Hindlimb muscle (tissue), 1 donor: ENCODE measurements around the gene COL8A1. TPM values are rescaled to one million over a fixed set of nuclear protein-coding genes. Genes with fewer than 3 reads are reported as not detected.

Experiments used
- DNase-seq: peaks from one replicate; pipeline ENCODE4 v3.0.0-alpha.2; 2013
- polyA plus RNA-seq: library from polyadenylated mRNA; unstranded; fragments of 120-200 nt; gene quantifications from one replicate; pipeline ENCODE4 v1.2.1, GENCODE V29; 2013; ENCODE audit not compliant: insufficient read length

The COL8A1 gene
- polyA plus RNA-seq, 1 donor = 1.3 TPM

GRCh38 chr3:99761415-99762165 lies 123.2 kb downstream of the COL8A1 start:
- DNase-seq = no peak

GRCh38 chr3:99762901-99763300 lies 124.5 kb downstream of the COL8A1 start:
- DNase-seq = no peak

GRCh38 chr3:99764377-99764776 lies 126.0 kb downstream of the COL8A1 start:
- no peak for DNase-seq

- no peak for DNase-seq
Measured at GRCh38 chr3:99765042-99765942, 126.9 kb downstream of the COL8A1 start.

- DNase-seq = no peak
Measured at GRCh38 chr3:99767291-99767690, 128.9 kb downstream of the COL8A1 start.

- no peak for DNase-seq
Measured at GRCh38 chr3:99768126-99768525, 129.7 kb downstream of the COL8A1 start.

GRCh38 chr3:99768808-99769501 lies 130.6 kb downstream of the COL8A1 start:
- DNase-seq = no peak

- no peak for DNase-seq
Measured at GRCh38 chr3:99772171-99772570, 133.8 kb downstream of the COL8A1 start.

GRCh38 chr3:99772671-99773070 lies 134.3 kb downstream of the COL8A1 start:
- DNase-seq = no peak

GRCh38 chr3:99774467-99774866 lies 136.1 kb downstream of the COL8A1 start:
- peak; percentile 39 for DNase-seq

- DNase-seq = no peak
Measured at GRCh38 chr3:99776516-99777209, 138.3 kb downstream of the COL8A1 start.

- DNase-seq = no peak
Measured at GRCh38 chr3:99777210-99777549, 138.8 kb downstream of the COL8A1 start.

- DNase-seq = no peak
Measured at GRCh38 chr3:99777708-99778107, 139.3 kb downstream of the COL8A1 start.

- DNase-seq = no peak
Measured at GRCh38 chr3:99780749-99781148, 142.4 kb downstream of the COL8A1 start.

- DNase-seq = no peak
Measured at GRCh38 chr3:99781761-99782160, 143.4 kb downstream of the COL8A1 start.

- DNase-seq = no peak
Measured at GRCh38 chr3:99783011-99783573, 144.7 kb downstream of the COL8A1 start.

- DNase-seq = no peak
Measured at GRCh38 chr3:99789011-99789721, 150.8 kb downstream of the COL8A1 start.

- no peak for DNase-seq
Measured at GRCh38 chr3:99794485-99794884, 156.1 kb downstream of the COL8A1 start.

GRCh38 chr3:99795573-99795972 lies 157.2 kb downstream of the COL8A1 start:
- no peak for DNase-seq

- no peak for DNase-seq
Measured at GRCh38 chr3:99799422-99799821, 161.0 kb downstream of the COL8A1 start.

GRCh38 chr3:99803297-99803696 lies 164.9 kb downstream of the COL8A1 start:
- DNase-seq = peak; percentile 27

GRCh38 chr3:99805160-99805559 lies 166.8 kb downstream of the COL8A1 start:
- DNase-seq = no peak
